GM19193 (cell line): ENCODE measurements around the gene BAHD1.

Experiments
- POLR2A ChIP-seq: IDR thresholded peaks from 4 replicates; pipeline ENCODE4 v1.6.1; 2011; ENCODE audit not compliant: insufficient read depth, insufficient read length; ENCODE audit errors: extremely low read depth

BAHD1 gene

DNA sequence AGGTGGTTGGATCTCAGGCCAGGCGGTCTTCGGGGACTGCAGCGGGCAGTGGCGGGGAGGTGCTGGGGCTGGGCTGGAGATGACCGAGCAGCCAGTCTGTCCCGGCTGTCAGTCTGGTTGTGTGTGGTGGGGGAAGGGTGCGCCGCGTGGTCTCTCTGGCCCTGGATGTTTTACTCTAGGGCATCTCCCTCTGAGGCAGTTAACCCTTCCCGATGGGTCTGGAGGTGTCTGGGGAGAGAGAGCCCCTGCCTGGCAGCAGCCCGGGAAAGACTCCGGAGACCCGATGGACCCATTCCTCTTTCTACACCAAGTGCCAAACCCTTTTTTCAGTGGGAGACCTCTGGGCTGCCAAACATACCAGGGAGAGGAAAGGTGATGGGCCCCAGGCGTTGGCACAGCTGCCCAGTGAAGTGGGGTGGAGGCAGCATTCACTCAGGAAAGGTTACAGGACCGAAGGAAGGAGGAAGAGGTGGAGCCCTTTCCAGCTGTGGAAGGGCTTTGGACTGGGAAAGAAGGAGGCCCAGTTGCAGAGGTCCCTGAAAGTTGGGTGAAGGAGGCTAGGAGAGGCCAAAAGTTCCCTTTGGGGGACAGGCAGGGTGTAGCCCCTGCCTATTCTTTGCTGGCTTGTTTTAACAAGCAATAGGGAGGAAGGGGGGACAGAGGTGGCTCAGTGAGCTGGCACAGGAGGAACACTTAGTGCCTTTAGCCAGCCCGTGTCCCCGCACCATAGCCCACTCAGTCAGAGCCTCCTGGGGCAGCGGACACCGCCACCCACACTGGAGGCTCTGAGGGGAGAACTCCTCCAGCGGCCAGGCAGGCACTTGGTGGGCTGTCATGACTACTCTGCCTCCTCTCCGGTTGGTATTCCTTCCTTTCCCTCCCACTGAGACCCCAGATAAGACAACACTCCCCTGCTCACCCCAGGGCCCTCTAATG, 2.7 kb upstream of the BAHD1 start:
- no peak for TF ChIP-seq POLR2A

DNA sequence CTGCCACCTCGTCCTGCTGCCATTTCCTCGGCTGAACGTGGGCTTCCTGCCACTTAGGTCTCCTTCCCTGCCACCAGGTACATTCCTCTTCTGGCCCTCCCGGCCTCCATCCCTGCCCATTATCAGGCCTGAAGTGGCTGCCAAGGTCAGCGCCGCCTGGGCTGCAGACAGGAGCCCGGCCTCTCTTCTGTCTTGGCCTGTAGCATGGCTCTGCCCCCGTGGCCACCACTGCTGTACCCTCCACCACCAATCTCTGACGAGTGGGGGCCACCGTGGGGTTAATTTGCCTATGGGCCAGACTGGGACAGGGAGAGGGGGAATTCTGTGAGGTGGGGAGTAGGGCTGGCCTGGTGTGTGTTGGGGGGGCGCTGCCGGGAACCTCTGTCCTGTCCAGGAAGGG, 2.0 kb upstream of the BAHD1 start:
- no peak for TF ChIP-seq POLR2A

- no peak for TF ChIP-seq POLR2A
These were observed 1.2 kb upstream of the BAHD1 start for GRCh38 chr15:40439461-40439959.

DNA sequence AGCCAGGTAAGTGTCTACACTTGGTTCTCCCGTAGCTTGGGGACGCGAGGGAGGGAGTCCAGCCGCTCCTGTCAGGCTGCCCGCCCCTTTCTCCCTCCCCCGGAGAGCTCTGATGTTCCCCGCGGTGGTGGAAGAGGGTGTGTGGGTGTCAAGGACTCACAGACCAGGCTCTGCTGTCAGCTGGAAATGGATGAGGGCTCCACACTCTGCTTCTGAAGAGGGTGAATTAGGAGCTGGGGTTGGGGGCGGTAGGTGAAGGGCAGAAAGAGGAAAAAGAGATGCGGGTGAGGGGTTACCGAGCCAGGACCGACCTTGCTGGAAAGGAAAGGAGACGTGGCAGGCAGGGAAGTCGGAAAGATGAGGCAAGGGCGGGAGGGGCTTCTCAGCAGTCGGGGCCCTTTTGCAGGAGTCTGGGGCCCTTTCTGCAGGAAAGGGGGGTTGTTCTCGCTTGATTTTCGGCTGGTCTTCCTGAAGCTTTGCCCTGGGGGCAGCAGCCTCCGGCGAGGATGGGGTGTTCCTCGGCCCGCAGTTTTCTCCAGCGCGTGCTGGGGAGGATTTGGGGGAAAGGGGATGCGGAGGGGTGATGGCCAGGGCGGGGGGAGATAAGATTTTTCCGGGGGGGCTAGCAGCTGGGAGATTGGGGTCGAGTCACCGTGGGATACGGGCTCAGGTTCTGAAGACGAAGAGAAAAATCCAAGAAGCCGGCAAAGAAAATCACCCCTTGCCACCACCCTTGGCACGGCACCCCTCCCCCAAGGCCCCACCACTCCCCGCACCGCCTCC, 602 bp upstream of the BAHD1 start:
- no peak for TF ChIP-seq POLR2A

DNA sequence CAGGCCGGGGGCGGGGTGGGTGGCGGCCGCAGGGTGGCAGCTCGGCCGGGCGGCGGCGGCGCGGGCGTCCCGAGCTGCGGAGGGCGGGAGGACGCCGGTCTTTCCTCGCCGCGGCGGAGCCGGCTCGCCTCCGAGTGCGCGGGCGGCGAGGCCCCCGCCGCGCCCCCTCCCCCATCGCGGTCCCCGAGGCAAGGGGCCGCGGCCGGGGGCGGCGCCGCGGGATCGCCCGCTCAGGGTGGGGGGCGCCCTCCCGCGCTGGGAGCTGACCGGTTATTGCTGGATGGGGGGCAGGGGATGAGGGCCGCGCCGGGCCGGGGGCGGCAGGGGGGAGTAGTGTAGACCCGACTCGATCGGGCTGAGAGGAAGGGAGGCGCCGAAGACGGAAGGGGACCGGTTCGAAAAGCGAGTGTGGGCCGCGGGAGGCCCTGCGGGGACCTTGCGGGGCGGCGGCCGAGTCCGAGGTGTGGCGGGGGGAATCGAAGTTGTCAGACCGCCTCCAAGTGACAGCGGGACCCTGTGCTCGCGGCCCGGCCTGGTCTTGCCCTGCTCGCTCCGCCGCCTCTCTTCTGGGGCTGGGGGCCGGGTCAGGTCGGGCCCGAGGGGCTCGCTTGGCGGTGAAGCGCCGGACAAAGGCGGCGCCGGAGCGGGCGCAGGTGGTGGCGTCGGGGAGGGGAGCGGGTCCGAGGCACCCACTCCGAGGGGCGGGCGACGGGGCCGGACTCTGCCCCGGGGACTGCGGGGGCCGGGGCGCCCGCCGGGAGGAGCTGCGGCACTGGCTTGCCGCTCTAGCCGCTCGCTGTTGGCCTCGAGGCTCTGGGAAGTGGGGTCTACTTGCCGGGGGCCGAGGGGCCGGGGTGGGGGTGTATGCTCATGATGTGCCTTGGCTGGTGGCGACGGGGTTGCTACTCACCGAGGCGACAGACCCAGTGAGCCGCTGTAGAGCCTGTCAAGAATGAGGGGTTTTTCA, 1.1 kb downstream of the BAHD1 start:
- TF ChIP-seq POLR2A: no peak

DNA sequence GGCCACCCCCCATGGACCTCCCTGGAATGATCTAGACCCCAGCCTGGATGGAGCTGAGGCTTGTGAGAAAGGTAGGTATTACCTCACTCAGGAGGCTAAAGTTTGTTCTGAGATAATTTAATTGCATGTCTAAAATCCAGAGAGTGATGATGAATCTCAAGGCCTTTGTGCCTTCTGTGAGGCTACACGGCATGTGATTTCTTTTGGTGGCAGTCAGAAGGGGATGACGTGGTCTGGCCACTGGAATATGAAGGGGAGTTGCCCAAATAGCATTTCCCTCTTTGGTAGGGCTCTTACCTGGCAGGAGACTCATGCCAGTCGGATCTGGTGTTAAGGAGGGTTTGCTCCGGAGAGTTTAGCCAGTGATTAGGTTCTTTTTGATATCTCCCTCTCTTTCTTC, 2.5 kb downstream of the BAHD1 start:
- TF ChIP-seq POLR2A: no peak

- TF ChIP-seq POLR2A: no peak
These were observed 3.1 kb downstream of the BAHD1 start for GRCh38 chr15:40443846-40444245.

DNA sequence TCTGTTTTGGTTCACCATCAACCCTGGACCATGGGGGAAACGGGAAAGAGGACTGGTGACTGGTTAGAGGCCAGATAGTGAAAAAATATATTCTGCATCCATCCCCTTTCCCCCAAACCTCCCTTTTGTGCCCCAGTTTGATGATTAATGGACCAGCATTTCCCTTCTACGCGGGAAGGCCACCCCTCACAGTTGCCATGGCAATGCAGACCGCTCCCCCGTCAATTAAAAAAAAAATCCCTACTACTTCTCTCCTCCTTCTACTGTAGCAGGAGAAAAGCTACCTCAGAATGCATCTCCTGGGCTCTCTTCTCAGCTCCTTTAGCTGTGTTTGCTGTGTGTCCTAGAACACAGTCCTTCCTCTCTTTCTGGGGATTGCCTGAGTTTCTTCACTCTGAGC, 4.0 kb downstream of the BAHD1 start:
- no peak for TF ChIP-seq POLR2A

DNA sequence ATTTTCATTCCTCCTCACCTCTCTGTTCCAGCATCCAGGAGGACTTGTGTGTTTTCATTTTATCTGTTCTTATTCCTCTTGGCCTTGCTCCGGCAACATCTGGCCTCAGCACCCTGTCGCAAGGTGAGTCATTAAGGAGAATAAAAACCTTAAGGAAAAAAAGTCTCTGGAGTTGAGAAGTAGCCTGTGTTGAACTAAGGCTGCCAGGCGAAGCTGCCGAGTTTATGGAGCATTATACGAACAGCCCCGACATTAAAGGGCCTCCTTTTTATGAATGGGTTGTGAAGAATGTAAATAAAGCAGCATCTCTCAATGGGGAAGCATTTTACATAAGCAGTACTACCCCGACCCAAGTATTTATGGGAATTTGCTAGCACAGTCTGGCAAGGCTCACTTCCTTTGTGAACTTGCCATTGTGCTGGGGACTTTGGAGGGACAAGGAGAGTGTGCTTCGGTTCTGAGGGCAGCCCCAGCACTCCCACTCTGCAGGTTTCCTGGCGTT, 4.7 kb downstream of the BAHD1 start:
- TF ChIP-seq POLR2A: no peak

DNA sequence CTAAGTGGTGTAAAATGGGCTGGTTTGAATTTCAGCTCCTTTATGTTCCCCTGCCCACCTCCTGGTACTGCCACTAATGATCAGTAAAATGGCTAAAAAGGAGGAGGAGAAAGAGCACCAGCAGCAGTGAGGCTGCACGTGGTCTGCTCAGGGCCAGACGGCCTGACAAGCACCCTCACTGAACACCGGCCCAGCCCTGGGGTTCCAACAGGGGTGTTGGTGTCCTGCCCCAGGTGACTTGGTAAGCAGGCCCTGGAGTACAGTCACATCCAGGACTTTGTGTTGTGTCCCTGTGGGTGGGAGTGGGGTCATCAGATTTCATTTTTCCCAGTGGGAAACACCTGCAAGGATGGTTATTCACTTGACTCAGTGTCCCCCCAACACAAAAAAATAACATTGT, 5.4 kb downstream of the BAHD1 start:
- TF ChIP-seq POLR2A: no peak

- no peak for TF ChIP-seq POLR2A
These were observed 7.6 kb downstream of the BAHD1 start for GRCh38 chr15:40448354-40448753.

DNA sequence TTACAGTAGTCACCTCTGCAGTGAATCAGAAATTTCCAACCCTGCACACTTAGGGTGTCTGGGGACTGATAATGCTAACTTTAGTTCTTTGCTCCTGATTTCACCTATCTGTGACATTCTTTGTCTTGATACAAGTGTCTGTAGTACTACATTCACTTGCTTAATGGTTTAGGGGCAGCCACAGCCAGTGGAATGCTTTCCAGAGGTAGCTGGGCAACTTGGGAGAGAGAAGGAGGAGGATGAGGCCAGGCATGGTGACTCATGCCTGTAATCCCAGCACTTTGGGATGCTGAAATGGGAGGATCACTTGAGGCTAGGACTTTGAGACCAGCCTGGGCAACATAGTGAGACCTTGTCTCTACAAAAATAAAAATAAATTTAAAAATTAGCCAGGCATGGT, 8.5 kb downstream of the BAHD1 start:
- no peak for TF ChIP-seq POLR2A

DNA sequence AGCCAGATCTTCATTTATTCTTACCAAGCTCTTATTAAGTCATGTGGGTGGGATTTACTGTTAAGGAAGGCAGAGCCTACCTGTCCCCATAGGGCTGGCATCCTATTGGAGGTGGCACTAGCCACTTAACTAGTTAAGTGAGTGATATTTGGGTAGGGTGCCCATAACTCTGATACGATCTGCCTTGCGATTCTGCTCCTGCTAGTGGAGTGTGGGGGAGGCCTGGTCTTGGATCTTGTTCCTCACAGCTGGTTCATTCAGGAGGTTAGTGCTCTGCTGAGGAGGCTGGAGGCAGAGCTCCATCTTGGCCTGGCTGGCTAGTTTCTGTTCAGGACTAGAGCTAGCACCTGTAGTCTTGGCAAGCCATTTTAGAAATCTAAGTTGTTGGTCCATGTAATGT, 9.3 kb downstream of the BAHD1 start:
- no peak for TF ChIP-seq POLR2A

DNA sequence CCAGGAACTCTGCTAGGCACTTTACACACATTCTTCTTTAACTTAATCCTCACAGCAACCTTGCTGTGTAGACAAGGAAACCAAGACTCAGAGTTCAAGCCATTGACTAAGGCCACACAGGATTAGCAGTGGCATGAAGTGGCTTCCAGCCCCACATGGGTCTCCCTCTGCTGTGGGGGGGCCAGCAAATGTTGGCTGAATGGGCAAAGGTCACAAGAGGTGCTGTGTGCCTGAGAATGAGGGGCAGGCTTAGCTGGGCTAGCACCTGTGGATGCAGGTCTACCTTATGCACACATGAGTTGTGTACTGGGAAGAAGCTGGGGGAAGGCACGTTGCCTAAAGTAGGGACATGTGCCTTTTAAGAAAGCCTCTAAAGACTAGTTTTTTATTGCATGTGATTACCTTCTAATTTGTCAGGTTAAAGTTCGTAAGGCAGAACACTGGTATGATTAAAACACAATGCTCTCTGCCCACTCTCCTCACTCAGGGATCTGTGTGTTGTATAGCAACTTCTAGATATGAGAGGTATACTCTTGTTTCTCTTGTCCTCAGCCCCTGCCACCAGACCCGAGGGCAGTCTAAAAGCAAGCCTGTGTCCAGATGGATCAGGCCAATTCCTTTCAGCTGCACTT, 10.9 kb downstream of the BAHD1 start:
- TF ChIP-seq POLR2A: no peak

DNA sequence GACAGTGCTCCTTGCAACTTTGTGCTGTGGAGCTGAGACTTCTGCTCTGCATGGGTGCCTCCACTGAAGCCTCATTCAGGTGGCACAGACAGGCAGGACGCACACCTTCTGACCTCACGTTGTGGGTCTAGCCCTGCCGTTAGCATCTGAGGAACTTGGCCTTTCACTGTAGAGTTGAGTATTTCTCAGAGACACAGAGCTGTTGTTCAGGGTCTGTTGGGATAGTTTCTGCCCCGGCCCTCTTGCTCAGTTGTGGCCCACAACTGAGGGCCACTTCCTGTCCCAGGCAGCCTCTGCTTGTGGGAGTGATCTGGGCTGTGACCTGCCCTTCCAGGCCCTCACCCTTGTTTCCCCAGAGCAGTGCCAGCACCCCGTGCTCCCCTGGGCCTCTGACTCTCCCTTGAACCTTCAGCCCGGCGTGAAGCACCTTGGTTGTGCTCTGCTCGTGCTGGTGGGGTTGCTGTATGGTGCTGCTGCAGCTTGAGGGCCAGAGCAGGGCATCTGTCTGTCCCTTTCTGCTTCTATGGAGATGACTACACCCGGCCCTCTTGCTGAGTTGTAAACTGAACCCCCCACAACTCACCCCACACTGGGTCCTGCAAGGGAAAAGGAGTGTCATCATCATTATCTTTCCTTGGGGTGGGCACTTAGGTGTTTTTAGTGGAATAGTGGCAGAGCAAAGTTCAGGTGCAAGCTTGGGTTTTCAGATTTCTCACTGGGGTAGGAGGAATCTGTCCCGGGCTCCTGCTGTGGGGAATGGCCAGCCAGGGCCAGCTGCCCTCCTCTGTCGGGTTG, 11.7 kb downstream of the BAHD1 start:
- TF ChIP-seq POLR2A: no peak
